HL-60 (cell line): ENCODE results near the gene SNRNP25.

ENCODE experiments used
- CTCF ChIP-seq: IDR thresholded peaks from one replicate; pipeline ENCODE4 v1.5.1; 2011; ENCODE audit warnings: low read length, control low read depth, inconsistent platforms; ENCODE audit not compliant: insufficient read depth
- GABPA ChIP-seq: IDR thresholded peaks from 2 replicates; pipeline ENCODE4 v1.6.1; 2012; ENCODE audit warnings: low read depth

GRCh38 chr16:50769-51591, 2.6 kb upstream of the SNRNP25 start:
- TF ChIP-seq GABPA (no peak), CTCF (no peak)
